C4-2B (cell line): ENCODE data around the gene CDHR3.

Source experiments
- ZFX ChIP-seq: fragments of 450-650 bp; IDR thresholded peaks from 2 replicates; pipeline ENCODE4 v1.6.1; 2017
- TF ChIP-seq, protein P1 (sequence below): fragments of 450-650 bp; conservative IDR thresholded peaks from 2 replicates; pipeline ENCODE4 v1.5.1; 2017; ENCODE audit warnings: mild to moderate bottlenecking

DNA sequence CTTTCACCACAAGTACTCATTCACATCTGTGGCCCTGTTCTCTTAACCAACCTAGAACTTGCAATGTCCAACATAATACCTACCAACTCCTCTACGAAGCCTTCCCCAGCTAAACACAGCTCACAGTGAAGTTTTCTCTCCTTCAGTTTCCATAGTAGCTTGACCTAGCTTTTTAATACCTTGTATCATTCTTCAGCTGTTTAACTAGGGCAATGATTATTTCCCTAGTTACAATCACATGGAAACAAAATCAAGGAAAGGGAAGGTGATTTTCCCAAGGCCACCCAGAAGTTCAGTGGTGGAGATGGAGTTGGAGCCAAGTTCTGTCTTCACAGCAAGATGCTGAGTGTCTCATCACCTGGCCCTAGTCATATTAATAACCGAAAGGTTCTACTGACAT, 16.3 kb downstream of the CDHR3 start:
- TF ChIP-seq ZFX: no peak
- TF ChIP-seq, protein P1, sequence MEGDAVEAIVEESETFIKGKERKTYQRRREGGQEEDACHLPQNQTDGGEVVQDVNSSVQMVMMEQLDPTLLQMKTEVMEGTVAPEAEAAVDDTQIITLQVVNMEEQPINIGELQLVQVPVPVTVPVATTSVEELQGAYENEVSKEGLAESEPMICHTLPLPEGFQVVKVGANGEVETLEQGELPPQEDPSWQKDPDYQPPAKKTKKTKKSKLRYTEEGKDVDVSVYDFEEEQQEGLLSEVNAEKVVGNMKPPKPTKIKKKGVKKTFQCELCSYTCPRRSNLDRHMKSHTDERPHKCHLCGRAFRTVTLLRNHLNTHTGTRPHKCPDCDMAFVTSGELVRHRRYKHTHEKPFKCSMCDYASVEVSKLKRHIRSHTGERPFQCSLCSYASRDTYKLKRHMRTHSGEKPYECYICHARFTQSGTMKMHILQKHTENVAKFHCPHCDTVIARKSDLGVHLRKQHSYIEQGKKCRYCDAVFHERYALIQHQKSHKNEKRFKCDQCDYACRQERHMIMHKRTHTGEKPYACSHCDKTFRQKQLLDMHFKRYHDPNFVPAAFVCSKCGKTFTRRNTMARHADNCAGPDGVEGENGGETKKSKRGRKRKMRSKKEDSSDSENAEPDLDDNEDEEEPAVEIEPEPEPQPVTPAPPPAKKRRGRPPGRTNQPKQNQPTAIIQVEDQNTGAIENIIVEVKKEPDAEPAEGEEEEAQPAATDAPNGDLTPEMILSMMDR: no peak
